Upper lobe of left lung (tissue), 6 donors: ENCODE data around the gene ADGRV1. TPM values are rescaled to one million over a fixed set of nuclear protein-coding genes. Genes with fewer than 3 reads are reported as not detected.
"Not testable (repeated sequence)": the region's sequence is repeated elsewhere in the genome, so short reads cannot be mapped to it uniquely, and the experiment has no call there.

ENCODE experiments used
- ATAC-seq, 2 donors: fragments of 200-7000 bp; cut with Tn5 transposase; one replicate each; pipeline ENCODE4 v1.9.1; 2022; ENCODE audit warnings: mild to moderate bottlenecking in 2 of 2, moderate library complexity in 2 of 2; ENCODE audit not compliant: low FRiP score in 2 of 2
- DNase-seq, 2 donors: peaks; one replicate each; pipeline ENCODE4 v3.0.0-alpha.2; 2019 to 2020
- H3K27ac ChIP-seq, 4 donors: fragments of 200-600 bp; sonication (generic); one replicate each; pipeline ENCODE4 v1.5.1; 2016 to 2019
- H3K27me3 ChIP-seq, 4 donors: fragments of 200-600 bp; sonication (generic); one replicate each; pipeline ENCODE4 v1.5.1; 2017 to 2019
- H3K36me3 ChIP-seq, 4 donors: fragments of 200-600 bp; sonication (generic); one replicate each; pipeline ENCODE4 v1.5.1; 2016 to 2019
- H3K4me1 ChIP-seq, 4 donors: fragments of 200-600 bp; sonication (generic); one replicate each; pipeline ENCODE4 v1.5.1; 2018 to 2019
- H3K4me3 ChIP-seq, 4 donors: fragments of 200-600 bp; sonication (generic); one replicate each; pipeline ENCODE4 v1.5.1; 2017 to 2019; ENCODE audit warnings: mild to moderate bottlenecking in 2 of 4, moderate library complexity in 1 of 4
- H3K9me3 ChIP-seq, 4 donors: fragments of 200-600 bp; sonication (generic); one replicate each; pipeline ENCODE4 v1.5.1; 2018 to 2019
- CTCF ChIP-seq, 6 experiments: fragments of 450-650 bp in 4 of 6; fragments of 200-600 bp in 2 of 6; sonication (generic) in 2 of 6; IDR thresholded peaks; one replicate each; pipeline ENCODE4 v1.5.1; 2016 to 2019; ENCODE audit warnings: antibody characterized with exemption in 6 of 6
- EP300 ChIP-seq, 4 donors: sonication (generic); formaldehyde crosslinking; IDR thresholded peaks; one replicate each; pipeline ENCODE4 v1.5.1; 2017; ENCODE audit warnings: antibody characterized with exemption in 4 of 4, control low read depth in 2 of 4
- POLR2A ChIP-seq, 4 donors: fragments of 450-650 bp; IDR thresholded peaks; one replicate each; pipeline ENCODE4 v1.5.1; 2016 to 2017; ENCODE audit warnings: antibody characterized with exemption in 4 of 4, mild to moderate bottlenecking in 2 of 4
- POLR2AphosphoS5 ChIP-seq, 2 donors: sonication (generic); formaldehyde crosslinking; IDR thresholded peaks; one replicate each; pipeline ENCODE4 v1.5.1; 2017; ENCODE audit warnings: antibody characterized with exemption in 2 of 2
- WGBS, 2 donors: methylation state at CpG; one replicate each; pipeline ENCODE4 v1.1.5; 2017 to 2018; 5-methylcytosine and 5-hydroxymethylcytosine counted together
- total RNA-seq, 6 donors: library from RNA; depleted of rRNA in 4 of 6; stranded (reverse); fragments of >200 nt in 4 of 6; gene quantifications; one replicate each; pipeline versions ENCODE4 v1.1.0 to v1.2.1, GENCODE V29; 2016 to 2021
- donor health status: DM: no; HTN: no; CAD: no; lungs with moderate emphysema.
- donor health status: DM: no; HTN: yes; CAD: no; lungs with severe emphysema.

Gene ADGRV1
- total RNA-seq, 6 donors from 2014 or later = 22.3 to 129 (median 60.4) TPM

GRCh38 chr5:91061946-91062562 lies 503.5 kb downstream of the ADGRV1 start:
- Histone ChIP-seq H3K9me3 (no peaks in the 10 kb centered on the region), H3K36me3 (no peaks in the 10 kb centered on the region), H3K27me3 (no peaks in the 10 kb centered on the region), H3K4me3 (no peak overlapping the region), H3K4me1 (peaks cover 9 to 23% (median 16%) of the 10 kb centered on the region in 4 donors), H3K27ac (no peak overlapping the region)
- TF ChIP-seq POLR2A (IDR thresholded peaks at IDR 0.05) (no peak), POLR2AphosphoS5 (IDR thresholded peaks at IDR 0.05) (no peak), CTCF (IDR thresholded peaks at IDR 0.05) (no peak), EP300 (IDR thresholded peaks at IDR 0.05) (no peak)
- no peak for ATAC-seq
- whole genome bisulfite sequencing, 2 donors = 45 to 62% methylated on average over 2 of the region's 2 CpGs
- no peak for DNase-seq

- H3K9me3 ChIP-seq, H3K36me3 ChIP-seq, H3K4me3 ChIP-seq, H3K27me3 ChIP-seq, DNase-seq, ATAC-seq: not testable (repeated sequence)
- H3K27ac ChIP-seq = peak overlapping the region in 1 of 4 donors; percentile 40
- peaks cover 2 to 14% (median 10%) of the 10 kb centered on the region in 4 donors for H3K4me1 ChIP-seq
- WGBS, 2 donors = 64 to 71% methylated on average over 9 of the region's 9 CpGs
Measured at GRCh38 chr5:91063098-91063690, 504.6 kb downstream of the ADGRV1 start.

- H3K4me1 ChIP-seq = peaks cover 0 to 4% (median 2%) of the 10 kb centered on the region in 4 donors
- no peak for ATAC-seq
- DNase-seq = no peak
- 88 to 90% methylated on average over 7 of the region's 7 CpGs for WGBS, 2 donors
- no peak overlapping the region for H3K27ac ChIP-seq
- no peaks in the 10 kb centered on the region for H3K9me3 ChIP-seq
- H3K27me3 ChIP-seq = no peaks in the 10 kb centered on the region
- no peak overlapping the region for H3K4me3 ChIP-seq
- TF ChIP-seq CTCF (IDR thresholded peaks at IDR 0.05) = no peak
- no peak for TF ChIP-seq EP300 (IDR thresholded peaks at IDR 0.05)
- H3K36me3 ChIP-seq = no peaks in the 10 kb centered on the region
Measured at GRCh38 chr5:91065496-91065895, 506.9 kb downstream of the ADGRV1 start.

GRCh38 chr5:91069364-91069763 lies 510.8 kb downstream of the ADGRV1 start:
- 90 to 93% methylated on average over 2 of the region's 2 CpGs for WGBS, 2 donors
- no peaks in the 10 kb centered on the region for H3K36me3 ChIP-seq
- no peak overlapping the region for H3K4me3 ChIP-seq
- ATAC-seq (no peak), DNase-seq (no peak)
- H3K9me3 ChIP-seq = no peaks in the 10 kb centered on the region
- TF ChIP-seq POLR2AphosphoS5 (IDR thresholded peaks at IDR 0.05) (no peak), CTCF (IDR thresholded peaks at IDR 0.05) (no peak)
- no peaks in the 10 kb centered on the region for H3K27me3 ChIP-seq
- H3K4me1 ChIP-seq = no peaks in the 10 kb centered on the region
- no peak overlapping the region for H3K27ac ChIP-seq

GRCh38 chr5:91070761-91071550 lies 512.4 kb downstream of the ADGRV1 start:
- 88 to 96% methylated on average over 2 of the region's 2 CpGs for WGBS, 2 donors
- Histone ChIP-seq H3K4me1 (peaks cover 0 to 8% (median 0%) of the 10 kb centered on the region in 4 donors), H3K9me3 (no peaks in the 10 kb centered on the region), H3K4me3 (no peak overlapping the region), H3K36me3 (no peaks in the 10 kb centered on the region), H3K27me3 (no peaks in the 10 kb centered on the region), H3K27ac (no peak overlapping the region)
- ATAC-seq (no peak), DNase-seq (no peak)
- TF ChIP-seq CTCF (IDR thresholded peaks at IDR 0.05) = no peak
- no peak for TF ChIP-seq EP300 (IDR thresholded peaks at IDR 0.05)
- no peak for TF ChIP-seq POLR2A (IDR thresholded peaks at IDR 0.05)
- TF ChIP-seq POLR2AphosphoS5 (IDR thresholded peaks at IDR 0.05) = no peak
